Nephron (organoid): ENCODE data around the gene CALML3.
"Not testable (repeated sequence)": the region's sequence is repeated elsewhere in the genome, so short reads cannot be mapped to it uniquely, and the experiment has no call there.

Source experiments
- H3K27ac Mint-ChIP-seq, 3 experiments: 2 replicates each; pipeline ENCODE4 v1.8.0; 2020; ENCODE audit warnings: mixed read lengths in 3 of 3, mild to moderate bottlenecking in 2 of 3, moderate library complexity in 1 of 3
- H3K27me3 Mint-ChIP-seq: 2 replicates; pipeline ENCODE4 v1.8.0; 2021; ENCODE audit warnings: low read depth, mild to moderate bottlenecking, moderate library complexity, mixed read lengths
- H3K36me3 Mint-ChIP-seq: 2 replicates; pipeline ENCODE4 v1.8.0; 2020; ENCODE audit warnings: low read depth, mixed read lengths
- H3K4me1 Mint-ChIP-seq: 2 replicates; pipeline ENCODE4 v1.8.0; 2020; ENCODE audit warnings: mixed read lengths
- H3K4me3 Mint-ChIP-seq, 3 experiments: 2 replicates each; pipeline ENCODE4 v1.8.0; 2020; ENCODE audit warnings: mild to moderate bottlenecking in 3 of 3, mixed read lengths in 3 of 3, moderate library complexity in 2 of 3
- H3K9me3 Mint-ChIP-seq: 2 replicates; pipeline ENCODE4 v1.8.0; 2020; ENCODE audit warnings: mixed read lengths
- TF ChIP-seq, protein P1 (sequence below), 3 experiments: fragments of 200-600 bp; sonication (generic); IDR thresholded peaks; one replicate each; pipeline ENCODE4 v1.5.0; 2021; ENCODE audit warnings: antibody characterized with exemption in 3 of 3; ENCODE audit not compliant: unreplicated experiment in 3 of 3

The CALML3 gene

DNA sequence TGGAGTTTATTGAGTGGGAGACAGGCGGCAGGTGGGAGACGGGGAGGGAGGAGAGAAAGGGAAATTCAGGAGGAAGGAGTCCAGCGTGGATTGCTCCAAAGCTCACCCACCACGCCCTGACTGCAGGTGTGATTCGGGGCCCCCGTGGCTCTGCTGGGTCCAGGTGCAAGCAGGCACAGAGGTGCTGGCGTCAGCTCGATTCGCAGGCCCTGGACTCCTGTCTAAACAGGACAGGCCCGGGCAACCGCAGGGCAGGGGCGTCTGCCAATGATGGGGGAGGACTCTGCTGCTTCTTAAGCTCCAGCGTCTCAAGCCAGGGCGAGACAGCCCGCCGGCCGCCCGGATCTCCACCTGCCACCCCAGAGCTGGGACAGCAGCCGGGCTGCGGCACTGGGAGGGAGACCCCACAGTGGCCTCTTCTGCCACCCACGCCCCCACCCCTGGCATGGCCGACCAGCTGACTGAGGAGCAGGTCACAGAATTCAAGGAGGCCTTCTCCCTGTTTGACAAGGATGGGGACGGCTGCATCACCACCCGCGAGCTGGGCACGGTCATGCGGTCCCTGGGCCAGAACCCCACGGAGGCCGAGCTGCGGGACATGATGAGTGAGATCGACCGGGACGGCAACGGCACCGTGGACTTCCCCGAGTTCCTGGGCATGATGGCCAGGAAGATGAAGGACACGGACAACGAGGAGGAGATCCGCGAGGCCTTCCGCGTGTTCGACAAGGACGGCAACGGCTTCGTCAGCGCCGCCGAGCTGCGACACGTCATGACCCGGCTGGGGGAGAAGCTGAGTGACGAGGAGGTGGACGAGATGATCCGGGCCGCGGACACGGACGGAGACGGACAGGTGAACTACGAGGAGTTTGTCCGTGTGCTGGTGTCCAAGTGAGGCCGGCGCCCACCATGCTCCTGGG lies at the start of gene CALML3:
CALML3 (plus strand) TSS at position 321 of the 920 bp plus-strand sequence; CDS start at position 446, 125 bp downstream.
- TF ChIP-seq, protein P1, sequence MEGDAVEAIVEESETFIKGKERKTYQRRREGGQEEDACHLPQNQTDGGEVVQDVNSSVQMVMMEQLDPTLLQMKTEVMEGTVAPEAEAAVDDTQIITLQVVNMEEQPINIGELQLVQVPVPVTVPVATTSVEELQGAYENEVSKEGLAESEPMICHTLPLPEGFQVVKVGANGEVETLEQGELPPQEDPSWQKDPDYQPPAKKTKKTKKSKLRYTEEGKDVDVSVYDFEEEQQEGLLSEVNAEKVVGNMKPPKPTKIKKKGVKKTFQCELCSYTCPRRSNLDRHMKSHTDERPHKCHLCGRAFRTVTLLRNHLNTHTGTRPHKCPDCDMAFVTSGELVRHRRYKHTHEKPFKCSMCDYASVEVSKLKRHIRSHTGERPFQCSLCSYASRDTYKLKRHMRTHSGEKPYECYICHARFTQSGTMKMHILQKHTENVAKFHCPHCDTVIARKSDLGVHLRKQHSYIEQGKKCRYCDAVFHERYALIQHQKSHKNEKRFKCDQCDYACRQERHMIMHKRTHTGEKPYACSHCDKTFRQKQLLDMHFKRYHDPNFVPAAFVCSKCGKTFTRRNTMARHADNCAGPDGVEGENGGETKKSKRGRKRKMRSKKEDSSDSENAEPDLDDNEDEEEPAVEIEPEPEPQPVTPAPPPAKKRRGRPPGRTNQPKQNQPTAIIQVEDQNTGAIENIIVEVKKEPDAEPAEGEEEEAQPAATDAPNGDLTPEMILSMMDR (IDR thresholded peaks at IDR 0.05; ENCODE audit: unreplicated experiment in 3 of 3): no peak
- peaks cover 17% of the 10 kb centered on the region for H3K4me1 Mint-ChIP-seq
- peak within 1 kb of the TSS in 2 of 3 experiments; percentile 13 to 53 for H3K27ac Mint-ChIP-seq
- no peaks in the 10 kb centered on the region for H3K9me3 Mint-ChIP-seq
- peaks cover 5% of the 10 kb centered on the region for H3K27me3 Mint-ChIP-seq
- H3K36me3 Mint-ChIP-seq: no peaks in the 10 kb centered on the region
- no peak within 1 kb of the TSS for H3K4me3 Mint-ChIP-seq

- H3K36me3 Mint-ChIP-seq, H3K4me3 Mint-ChIP-seq, H3K27ac Mint-ChIP-seq, H3K27me3 Mint-ChIP-seq, H3K9me3 Mint-ChIP-seq: not testable (repeated sequence)
- peaks cover 19% of the 10 kb centered on the region for H3K4me1 Mint-ChIP-seq
These were observed 49.7 kb upstream of the CALML3 start for GRCh38 chr10:5475088-5475487.

DNA sequence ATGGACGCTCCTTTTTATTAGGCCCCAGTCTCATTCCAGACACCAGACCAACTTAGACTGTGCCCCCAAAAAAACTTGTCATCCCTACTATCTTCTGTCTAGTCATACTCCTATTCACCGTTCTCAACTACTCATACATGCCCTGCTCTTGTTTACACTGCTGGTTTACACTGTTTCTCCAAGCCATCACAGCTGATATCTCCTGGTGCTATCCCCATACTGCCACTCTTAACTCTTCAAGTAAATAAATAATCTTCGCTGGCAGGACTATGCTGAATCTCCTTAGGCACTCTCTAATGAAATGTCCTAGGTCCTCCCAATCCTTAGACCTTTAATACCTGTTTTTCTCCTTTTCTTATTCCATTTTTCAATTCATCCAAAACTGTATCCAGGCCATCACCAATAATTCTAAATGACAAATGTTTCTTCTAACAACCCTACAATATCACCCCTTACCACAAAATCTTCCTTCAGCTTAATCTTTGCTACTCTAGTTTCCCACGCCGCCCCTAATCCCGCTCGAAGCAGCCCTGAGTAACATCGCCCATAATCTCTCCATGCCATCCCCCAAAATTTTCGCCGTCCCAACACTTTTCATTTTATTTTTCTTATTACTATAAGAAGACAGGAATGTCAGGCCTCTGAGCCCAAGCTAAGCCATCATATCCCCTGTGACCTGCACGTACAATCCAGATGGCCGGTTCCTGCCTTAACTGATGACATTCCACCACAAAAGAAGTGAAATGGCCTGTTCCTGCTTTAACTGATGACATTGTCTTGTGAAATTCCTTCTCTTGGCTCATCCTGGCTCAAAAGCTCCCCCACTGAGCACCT lies 48.6 kb upstream of the CALML3 start:
- not testable (repeated sequence) for H3K27me3 Mint-ChIP-seq, H3K4me3 Mint-ChIP-seq, H3K9me3 Mint-ChIP-seq, H3K27ac Mint-ChIP-seq, H3K36me3 Mint-ChIP-seq
- H3K4me1 Mint-ChIP-seq: peaks cover 23% of the 10 kb centered on the region

DNA sequence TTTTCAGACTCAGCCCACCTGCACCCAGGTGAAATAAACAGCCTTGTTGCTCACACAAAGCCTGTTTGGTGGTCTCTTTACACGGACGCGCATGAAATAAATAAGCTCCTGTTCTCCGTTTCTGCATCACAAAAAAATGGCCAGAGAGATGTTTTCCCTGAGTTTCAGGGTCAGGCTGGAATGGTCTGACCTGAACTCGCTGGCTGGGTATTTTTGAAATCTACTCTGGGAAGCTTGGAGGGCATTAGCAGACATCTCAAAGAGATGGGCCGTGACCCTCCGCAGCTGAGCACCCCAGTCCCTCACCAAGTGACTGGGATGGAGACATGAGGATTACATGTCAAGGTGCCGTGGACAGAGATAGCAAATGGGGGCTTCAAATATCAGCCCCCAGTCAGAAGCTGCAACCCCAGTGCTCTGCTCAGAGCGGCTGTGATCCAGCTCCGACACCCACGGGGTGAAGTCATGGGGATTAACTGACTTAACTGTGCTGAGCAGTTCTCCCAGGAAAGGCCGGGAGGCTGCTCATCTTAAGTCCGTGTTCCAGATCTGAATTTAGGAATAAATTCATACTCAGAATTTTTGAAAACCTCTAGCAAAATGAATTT lies 47.7 kb upstream of the CALML3 start:
- H3K36me3 Mint-ChIP-seq: no peaks in the 10 kb centered on the region
- peak overlapping the region in 1 of 3 experiments; percentile 31 for H3K4me3 Mint-ChIP-seq
- peaks cover 8% of the 10 kb centered on the region for H3K27me3 Mint-ChIP-seq
- H3K4me1 Mint-ChIP-seq: peaks cover 26% of the 10 kb centered on the region
- no peaks in the 10 kb centered on the region for H3K9me3 Mint-ChIP-seq
- no peak overlapping the region for H3K27ac Mint-ChIP-seq
- TF ChIP-seq, protein P1 (IDR thresholded peaks at IDR 0.05; ENCODE audit: unreplicated experiment in 3 of 3): no peak

DNA sequence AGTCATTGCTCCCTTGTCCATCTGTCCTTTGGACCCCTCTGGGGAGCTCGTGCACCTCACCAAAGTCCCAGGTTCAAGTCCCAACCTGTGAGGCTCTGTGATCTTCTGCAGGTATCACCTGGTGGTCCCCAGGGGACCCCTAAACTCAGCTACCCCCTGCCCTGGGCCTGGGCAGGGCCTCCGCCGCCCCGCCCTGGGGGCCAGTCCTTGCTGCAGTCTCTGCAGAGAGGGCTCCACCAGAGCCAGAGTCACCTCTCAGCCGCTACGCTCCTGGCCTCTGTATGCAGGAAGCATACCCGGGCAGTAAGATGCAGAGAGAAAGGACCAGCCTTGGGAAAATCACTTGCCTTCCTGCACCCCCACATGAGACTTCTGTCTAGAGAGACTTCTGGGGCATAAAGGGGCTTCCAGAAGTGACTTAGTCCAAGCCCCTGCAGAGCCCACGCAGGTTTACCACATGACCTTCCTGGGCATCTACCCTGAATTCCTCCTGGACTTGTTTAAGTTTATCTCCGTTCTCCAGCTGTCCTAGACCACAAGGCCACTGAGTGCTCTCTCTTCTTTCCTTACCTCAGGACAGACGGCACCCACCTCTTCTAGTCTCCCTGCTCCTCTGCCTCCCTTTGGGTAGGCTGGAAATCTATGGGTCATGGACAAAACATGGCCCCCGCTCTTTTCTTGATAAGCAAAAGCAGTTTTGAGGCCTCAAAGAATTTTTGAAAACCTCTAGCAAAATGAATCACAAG lies 46.6 kb upstream of the CALML3 start:
- TF ChIP-seq, protein P1 (IDR thresholded peaks at IDR 0.05; ENCODE audit: unreplicated experiment in 3 of 3): no peak

DNA sequence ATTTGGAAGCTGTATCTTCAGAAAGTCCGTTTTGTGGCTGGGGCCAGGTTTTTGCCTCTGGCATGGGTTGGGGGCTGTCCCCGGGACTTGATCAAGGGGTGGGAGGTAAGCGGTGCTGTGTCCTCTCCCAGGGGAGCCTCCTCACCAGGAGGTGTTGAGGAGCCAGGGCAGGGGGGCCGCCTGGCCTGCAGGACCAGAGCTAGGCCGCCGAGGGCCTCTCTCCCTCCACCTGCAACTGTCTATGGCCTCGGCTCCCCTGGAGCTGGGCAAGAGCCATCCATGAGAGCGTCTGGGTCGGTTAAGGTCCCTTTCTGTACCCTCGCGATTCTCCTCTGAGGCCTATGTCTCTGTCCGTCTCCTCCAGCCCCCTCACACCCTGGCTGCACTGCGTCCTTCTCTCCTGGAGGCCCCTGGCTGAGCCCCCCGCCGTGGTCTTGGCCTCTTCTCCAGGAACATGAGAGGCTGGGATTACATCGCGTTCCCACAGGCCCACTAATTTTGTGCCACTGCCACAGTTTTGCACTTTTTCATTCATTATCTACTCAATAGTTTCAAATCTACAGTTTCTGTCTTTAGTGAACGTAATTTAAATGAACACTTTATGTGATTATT lies 46.0 kb upstream of the CALML3 start:
- Mint-ChIP-seq H3K4me1 (peaks cover 31% of the 10 kb centered on the region), H3K27ac (peak overlapping the region; percentile 9 to 60 (median 42)), H3K4me3 (no peak overlapping the region), H3K9me3 (no peaks in the 10 kb centered on the region), H3K27me3 (peaks cover 8% of the 10 kb centered on the region), H3K36me3 (no peaks in the 10 kb centered on the region)
- TF ChIP-seq, protein P1 (IDR thresholded peaks at IDR 0.05; ENCODE audit: unreplicated experiment in 3 of 3): no peak

More for the DNA sequence above, 46.6 kb upstream of the CALML3 start:
- H3K27ac Mint-ChIP-seq: peak overlapping the region in 2 of 3 experiments; percentile 42 to 62
- H3K4me1 Mint-ChIP-seq: peaks cover 31% of the 10 kb centered on the region
- H3K4me3 Mint-ChIP-seq: peak overlapping the region in 1 of 3 experiments; percentile 51
- peaks cover 8% of the 10 kb centered on the region for H3K27me3 Mint-ChIP-seq
- no peaks in the 10 kb centered on the region for H3K36me3 Mint-ChIP-seq
- H3K9me3 Mint-ChIP-seq: no peaks in the 10 kb centered on the region
